Endothelial cell of umbilical vein (primary cell): ENCODE results near the gene PTCHD1. TPM values are rescaled to one million over a fixed set of nuclear protein-coding genes. Genes with fewer than 3 reads are reported as not detected.

Experiments
- BruUV-seq: library from RNA; stranded (reverse); fragments of 400-500 nt; replicated peaks from 2 replicates; lab custom pipeline; 2021; lab: Mats Ljungman, UMichigan
- CTCF ChIA-PET: fragments of 300-600, 350-600 bp; sonication (Branson Sonifier 250); formaldehyde crosslinking; loops from one replicate; lab custom pipeline; 2021; ENCODE audit warnings: antibody characterized with exemption, inconsistent platforms; lab: Charles Lee
- POLR2A ChIA-PET: fragments of 300-600, 350-600 bp; sonication (Branson Sonifier 250); formaldehyde crosslinking; loops from one replicate; lab custom pipeline; 2021; ENCODE audit warnings: antibody characterized with exemption, inconsistent platforms; lab: Charles Lee
- DNase-seq: peaks from one replicate; pipeline ENCODE4 v3.0.0-alpha.2; 2011; ENCODE audit warnings: low read depth, low spot score
- FAIRE-seq: peaks from 2 replicates; lab custom pipeline; 2011; peaks lifted over from hg19 to GRCh38; lab: Jason Lieb, UNC
- H2AFZ ChIP-seq: 2 replicates; pipeline ENCODE4 v1.6.0; 2012; ENCODE audit warnings: low read depth, low read length, control low read depth, inconsistent platforms
- H3K27ac ChIP-seq: 2 replicates; pipeline ENCODE4 v1.5.1; 2011; ENCODE audit warnings: low read depth, mild to moderate bottlenecking, control low read depth, low read length, moderate library complexity; ENCODE audit not compliant: insufficient read depth
- H3K27me3 ChIP-seq, 2 experiments: 2 replicates each; pipeline versions ENCODE4 v1.6.0 to v1.6.1; 2011; ENCODE audit warnings: low read length in 2 of 2, mixed read lengths in 1 of 2; ENCODE audit not compliant: control insufficient read depth in 2 of 2, insufficient read depth in 2 of 2
- H3K36me3 ChIP-seq, 2 experiments: 2 replicates in 1 of 2; 3 replicates in 1 of 2; pipeline ENCODE4 v1.5.1; 2011; ENCODE audit warnings: low read length in 2 of 2, mild to moderate bottlenecking in 1 of 2, moderate library complexity in 1 of 2; ENCODE audit not compliant: control insufficient read depth in 2 of 2, insufficient read depth in 2 of 2; ENCODE audit errors: extremely low read depth in 1 of 2
- H3K4me1 ChIP-seq: 3 replicates; pipeline ENCODE4 v1.5.1; 2011; ENCODE audit warnings: mild to moderate bottlenecking, low read length; ENCODE audit not compliant: control insufficient read depth, insufficient read depth; ENCODE audit errors: extremely low read depth
- H3K4me2 ChIP-seq: 2 replicates; pipeline ENCODE4 v1.6.1; 2011; ENCODE audit warnings: low read length, control low read depth, mixed read lengths; ENCODE audit not compliant: insufficient read depth
- H3K4me3 ChIP-seq, 3 experiments: fragments of 200-600 bp in 1 of 3; sonication (generic), shearing (Covaris generic) in 1 of 3; replicated peaks in 1 of 3; 2 replicates each; pipeline ENCODE4 v1.5.1; 2011 to 2016; ENCODE audit warnings: control low read depth in 3 of 3, low read length in 3 of 3, mild to moderate bottlenecking in 2 of 3, inconsistent platforms in 1 of 3, low read depth in 1 of 3, moderate library complexity in 1 of 3; ENCODE audit not compliant: insufficient read depth in 1 of 3
- H3K79me2 ChIP-seq: 2 replicates; pipeline ENCODE4 v1.6.0; 2012; ENCODE audit warnings: low read length, inconsistent platforms; ENCODE audit not compliant: control insufficient read depth, insufficient read depth
- H3K9ac ChIP-seq: replicated peaks from 2 replicates; pipeline ENCODE3; 2011; ENCODE audit warnings: low read length, control low read depth; ENCODE audit not compliant: insufficient read depth; ENCODE audit errors: extremely low read depth
- H3K9me1 ChIP-seq: replicated peaks from 3 replicates; pipeline ENCODE4 v1.6.0; 2011; ENCODE audit warnings: mild to moderate bottlenecking, low read length; ENCODE audit not compliant: control insufficient read depth, insufficient read depth; ENCODE audit errors: extremely low read depth
- H3K9me3 ChIP-seq: replicated peaks from 2 replicates; pipeline ENCODE4 v1.5.1; 2012; ENCODE audit warnings: low read length, inconsistent platforms; ENCODE audit not compliant: control insufficient read depth, insufficient read depth
- H4K20me1 ChIP-seq: replicated peaks from 2 replicates; pipeline ENCODE3; 2011; ENCODE audit warnings: mild to moderate bottlenecking, low read length; ENCODE audit not compliant: control insufficient read depth, insufficient read depth; ENCODE audit errors: extremely low read depth
- CTCF ChIP-seq, 2 donors: IDR thresholded peaks; 1 replicate in 1 of 2; 2 replicates in 1 of 2; pipeline ENCODE4 v1.5.1; 2011; ENCODE audit warnings: low read length in 2 of 2, mild to moderate bottlenecking in 2 of 2, moderate library complexity in 2 of 2, control low read depth in 1 of 2, inconsistent platforms in 1 of 2, low read depth in 1 of 2; ENCODE audit not compliant: insufficient read depth in 1 of 2; ENCODE audit errors: extremely low read depth in 1 of 2
- EZH2 ChIP-seq: IDR thresholded peaks from 2 replicates; pipeline ENCODE4 v1.6.1; 2012; ENCODE audit warnings: borderline replicate concordance, low read depth, mild to moderate bottlenecking, moderate library complexity, low read length, inconsistent platforms; ENCODE audit not compliant: severe bottlenecking
- GATA2 ChIP-seq: IDR thresholded peaks from 2 replicates; pipeline ENCODE4 v1.7.0; 2011; ENCODE audit warnings: low read depth, mild to moderate bottlenecking, moderate library complexity, mixed read lengths, low read length; ENCODE audit not compliant: insufficient read length, insufficient read depth
- JUN ChIP-seq: IDR thresholded peaks from 2 replicates; pipeline ENCODE4 v1.6.1; 2011; ENCODE audit warnings: borderline replicate concordance, low read depth; ENCODE audit not compliant: insufficient read length, insufficient read depth
- MYC ChIP-seq: IDR thresholded peaks from one replicate; pipeline ENCODE4 v1.6.1; 2011; ENCODE audit warnings: mild to moderate bottlenecking, low read depth, low read length
- POLR2AphosphoS5 ChIP-seq: IDR thresholded peaks from 2 replicates; pipeline ENCODE4 v1.6.1; 2012; ENCODE audit warnings: low read depth, mild to moderate bottlenecking, control low read depth, low read length, moderate library complexity; ENCODE audit not compliant: insufficient read depth
- dilution Hi-C: fragments of 300-500 bp; cut with MboI; formaldehyde crosslinking; loops from one replicate; pipeline ENCODE4 v1.15.0; 2019; ENCODE audit warnings: low sequenced_read_pairs; ENCODE audit not compliant: extremely low pct_ligation_motif_present
- intact Hi-C: fragments of 100-400 bp; cut with micrococcal nuclease; formaldehyde crosslinking; loops from one replicate; pipeline ENCODE4 v1.10.0; 2022
- polyA plus RNA-seq, 4 experiments: library from polyadenylated mRNA; depleted of rRNA in 3 of 4; stranded (reverse) in 3 of 4; unstranded in 1 of 4; fragments of >200 nt; gene quantifications; 2 replicates each; pipeline versions ENCODE4 v1.2.1 to v1.2.3, GENCODE V29; 2011 to 2012; ENCODE audit warnings: missing spikeins in 1 of 4
- total RNA-seq: library from RNA; stranded (reverse); gene quantifications from 2 replicates; pipeline ENCODE4 v1.2.3, GENCODE V29; 2021

PTCHD1 gene
- total and polyA plus RNA-seq, 2 donors (not counting 3 experiments of a cell fraction or from before 2014, with no cell fraction given), result not detected

GRCh38 chrX:23334521-23334847 lies 165 bp upstream of the PTCHD1 start:
- no peak for TF ChIP-seq POLR2AphosphoS5
- no peak for TF ChIP-seq EZH2
- no peak for TF ChIP-seq GATA2
- TF ChIP-seq MYC, result no peak
- Histone ChIP-seq H2AFZ (no peak overlapping the region), H3K9me1 (no peaks in the 10 kb centered on the region), H3K27me3 (peaks cover 39 to 51% of the 10 kb centered on the region in 2 experiments), H3K4me3 (no peak overlapping the region), H3K4me1 (no peaks in the 10 kb centered on the region), H3K36me3 (no peaks in the 10 kb centered on the region), H3K27ac (no peak overlapping the region), H3K79me2 (no peaks in the 10 kb centered on the region), H3K9me3 (no peaks in the 10 kb centered on the region), H3K9ac (no peak overlapping the region), H4K20me1 (no peaks in the 10 kb centered on the region), H3K4me2 (no peak overlapping the region)
- FAIRE-seq (no peak), DNase-seq (no peak)
- BruUV-seq, result no TSS peak
- intact Hi-C loops, result no loop called here
- dilution Hi-C loops, result no loop called here
- CTCF ChIA-PET, result no interaction called here
- POLR2A ChIA-PET, result no interaction called here

DNA sequence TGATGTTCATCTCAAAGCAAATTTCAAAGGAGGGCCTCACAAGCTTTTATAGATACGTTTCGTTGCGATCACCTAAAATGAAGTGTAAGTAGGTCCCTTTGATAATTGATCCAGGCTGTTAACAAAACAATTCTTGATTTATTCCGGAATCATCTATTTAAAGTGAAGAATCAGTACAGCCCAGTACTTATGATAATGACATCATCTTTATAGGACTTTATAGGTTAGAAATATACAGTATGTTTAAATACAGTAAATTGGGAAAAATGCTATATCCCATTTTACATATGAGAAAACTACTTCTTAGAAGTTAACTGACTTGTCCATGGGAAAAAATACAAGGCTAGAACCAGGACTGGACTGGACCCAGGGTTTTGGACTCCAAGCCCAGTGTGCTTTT lies 3.7 kb downstream of the PTCHD1 start:
- peaks cover 22 to 31% of the 10 kb centered on the region in 2 experiments for H3K27me3 ChIP-seq
- TF ChIP-seq EZH2 (no peak), MYC (no peak), CTCF (IDR thresholded peaks at IDR 0.05; ENCODE audit: extremely low read depth in 1 of 2, insufficient read depth in 1 of 2, low read depth in 1 of 2, low read length in 2 of 2) (no peak), GATA2 (no peak), JUN (no peak)
- no peaks in the 10 kb centered on the region for H3K4me1 ChIP-seq
- H3K79me2 ChIP-seq, result no peaks in the 10 kb centered on the region
- intact Hi-C loops, result no loop called here
- no peak overlapping the region for H2AFZ ChIP-seq
- H3K27ac ChIP-seq, result no peak overlapping the region
- no peaks in the 10 kb centered on the region for H3K36me3 ChIP-seq
- FAIRE-seq, result no peak
- no TSS peak for BruUV-seq
- no peak overlapping the region for H3K9ac ChIP-seq
- POLR2A ChIA-PET, result no interaction called here
- DNase-seq, result no peak
- dilution Hi-C loops, result no loop called here
- no peaks in the 10 kb centered on the region for H3K9me3 ChIP-seq
- H4K20me1 ChIP-seq, result no peaks in the 10 kb centered on the region
- CTCF ChIA-PET, result no interaction called here
- H3K4me3 ChIP-seq, result no peak overlapping the region
- H3K9me1 ChIP-seq, result no peaks in the 10 kb centered on the region
- no peak overlapping the region for H3K4me2 ChIP-seq
